Measurements from ENCODE around the gene COPS6.

Gene COPS6

GRCh38 chr7:100093054-100093453, 4.3 kb downstream of the COPS6 start:
- Histone ChIP-seq H3K4me2 (ENCODE audit: low read depth, low read length, poor library complexity, severe bottlenecking) (no peak overlapping the region), H3K9me3 (ENCODE audit: insufficient read depth, low read length) (no peaks in the 10 kb centered on the region), H3F3A (ENCODE audit: insufficient read depth) (peaks cover 65% of the 10 kb centered on the region), H3K9me2 (replicated peaks; ENCODE audit: insufficient read depth, low read length) (no peaks in the 10 kb centered on the region), H3K4me3 (ENCODE audit: insufficient read depth, low read length, poor library complexity, severe bottlenecking) (no peak overlapping the region), H3K36me3 (ENCODE audit: low read length) (peaks cover 60% of the 10 kb centered on the region), H3K9ac (ENCODE audit: low read length) (no peak overlapping the region), H3K27me3 (ENCODE audit: low read length) (no peaks in the 10 kb centered on the region), H4K20me1 (ENCODE audit: low read depth, low read length) (peaks cover 5% of the 10 kb centered on the region; the same call in 1 of the 2 replicates), H2AFZ (ENCODE audit: low read depth, low read length, severe bottlenecking) (no peak overlapping the region), H3K79me2 (ENCODE audit: insufficient read depth, low read length) (peaks cover 11% of the 10 kb centered on the region), H3K27ac (ENCODE audit: low read depth, low read length) (no peak overlapping the region)
- no peak for TF ChIP-seq EZH2phosphoT487 (conservative IDR thresholded peaks at IDR 0.05; ENCODE audit: low read length)
- TF ChIP-seq CTCF (IDR thresholded peaks at IDR 0.05; ENCODE audit: insufficient read depth, low read length, poor library complexity, severe bottlenecking), result no peak

GRCh38 chr7:100093498-100093897, 4.7 kb downstream of the COPS6 start:
- Histone ChIP-seq H3K79me2 (ENCODE audit: insufficient read depth, low read length) (peaks cover 16% of the 10 kb centered on the region), H3K36me3 (ENCODE audit: low read length) (peaks cover 64% of the 10 kb centered on the region), H4K20me1 (ENCODE audit: low read depth, low read length) (peaks cover 7% of the 10 kb centered on the region; the same call in 1 of the 2 replicates), H2AFZ (ENCODE audit: low read depth, low read length, severe bottlenecking) (no peak overlapping the region), H3F3A (ENCODE audit: insufficient read depth) (peaks cover 65% of the 10 kb centered on the region), H3K4me2 (ENCODE audit: low read depth, low read length, poor library complexity, severe bottlenecking) (no peak overlapping the region), H3K9ac (ENCODE audit: low read length) (no peak overlapping the region), H3K27me3 (ENCODE audit: low read length) (no peaks in the 10 kb centered on the region), H3K27ac (ENCODE audit: low read depth, low read length) (no peak overlapping the region), H3K4me3 (ENCODE audit: insufficient read depth, low read length, poor library complexity, severe bottlenecking) (no peak overlapping the region), H3K9me2 (replicated peaks; ENCODE audit: insufficient read depth, low read length) (no peaks in the 10 kb centered on the region), H3K9me3 (ENCODE audit: insufficient read depth, low read length) (no peaks in the 10 kb centered on the region)
- TF ChIP-seq CTCF (IDR thresholded peaks at IDR 0.05; ENCODE audit: insufficient read depth, low read length, poor library complexity, severe bottlenecking), result no peak
- TF ChIP-seq EZH2phosphoT487 (conservative IDR thresholded peaks at IDR 0.05; ENCODE audit: low read length), result no peak

GRCh38 chr7:100093925-100094486, 5.2 kb downstream of the COPS6 start:
- Histone ChIP-seq H3K27ac (ENCODE audit: low read depth, low read length) (no peak overlapping the region), H3K9me2 (replicated peaks; ENCODE audit: insufficient read depth, low read length) (no peaks in the 10 kb centered on the region), H3K27me3 (ENCODE audit: low read length) (no peaks in the 10 kb centered on the region), H3K79me2 (ENCODE audit: insufficient read depth, low read length) (peaks cover 16% of the 10 kb centered on the region), H3K4me3 (ENCODE audit: insufficient read depth, low read length, poor library complexity, severe bottlenecking) (no peak overlapping the region), H3F3A (ENCODE audit: insufficient read depth) (peaks cover 65% of the 10 kb centered on the region), H4K20me1 (ENCODE audit: low read depth, low read length) (peaks cover 7% of the 10 kb centered on the region; the same call in 1 of the 2 replicates), H3K36me3 (ENCODE audit: low read length) (peaks cover 69% of the 10 kb centered on the region), H3K9ac (ENCODE audit: low read length) (no peak overlapping the region), H2AFZ (ENCODE audit: low read depth, low read length, severe bottlenecking) (no peak overlapping the region), H3K4me2 (ENCODE audit: low read depth, low read length, poor library complexity, severe bottlenecking) (no peak overlapping the region), H3K9me3 (ENCODE audit: insufficient read depth, low read length) (no peaks in the 10 kb centered on the region)
- TF ChIP-seq EZH2phosphoT487 (conservative IDR thresholded peaks at IDR 0.05; ENCODE audit: low read length) (no peak), CTCF (IDR thresholded peaks at IDR 0.05; ENCODE audit: insufficient read depth, low read length, poor library complexity, severe bottlenecking) (no peak)

Data from SU-DHL-6 (cell line).